ENCODE measurements around the gene KCNK5. TPM values are rescaled to one million over a fixed set of nuclear protein-coding genes. Genes with fewer than 3 reads are reported as not detected.

KCNK5 gene
- total and polyA plus RNA-seq, 4 experiments from 2014 or later = 0.17 to 0.83 (median 0.79) TPM; not detected in 1

DNA sequence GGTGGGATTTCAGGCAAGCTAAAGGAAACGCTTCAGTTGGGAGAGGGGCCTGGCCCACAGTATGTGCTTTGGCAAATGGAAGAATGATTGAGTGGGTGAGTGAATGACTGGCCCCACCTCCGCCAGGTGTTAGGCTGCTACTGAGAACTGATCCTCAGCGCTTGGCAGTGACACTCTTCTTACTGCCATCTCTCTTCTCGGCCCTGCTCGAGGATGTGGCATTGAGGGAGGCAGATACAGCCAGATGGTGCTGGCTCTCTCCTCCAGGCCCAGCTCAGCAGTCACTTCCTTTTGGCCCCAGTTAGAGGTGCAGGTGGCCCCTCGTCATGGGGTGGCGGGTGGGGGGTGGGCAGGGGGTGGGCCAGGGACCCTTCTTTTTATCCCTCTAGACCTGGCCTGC is 38.9 kb upstream of the KCNK5 start:
- no peaks in the 10 kb centered on the region for H3K36me3 Mint-ChIP-seq
- no peaks in the 10 kb centered on the region for H3K9me3 Mint-ChIP-seq
- DNase-seq = no peak
- Histone ChIP-seq H3K9me3 (ENCODE audit: control insufficient read depth in 1 of 2, low read length in 2 of 2) (no peaks in the 10 kb centered on the region), H3K36me3 (ENCODE audit: insufficient read depth, low read length) (no peaks in the 10 kb centered on the region), H3K27ac (ENCODE audit: low read depth, low read length) (no peak overlapping the region), H3K4me1 (ENCODE audit: insufficient read depth, low read length) (no peaks in the 10 kb centered on the region), H3K4me3 (ENCODE audit: low read length in 2 of 2) (no peak overlapping the region), H3K27me3 (ENCODE audit: insufficient read depth, low read length) (no peaks in the 10 kb centered on the region)
- no peak overlapping the region for H3K27ac Mint-ChIP-seq
- intact Hi-C loops (cut with micrococcal nuclease) = no loop called here
- H3K4me3 Mint-ChIP-seq = no peak overlapping the region
- CTCF ChIA-PET (ENCODE audit: partially characterized antibody) = interaction anchor here (0.7 kb wide), 1 partner anchor 12 kb away, joined by 4 read pairs; no protein-coding TSS in a partner anchor
- POLR2A ChIA-PET (ENCODE audit: partially characterized antibody) = no interaction called here
- H3K27me3 Mint-ChIP-seq = peaks cover 3 to 5% of the 10 kb centered on the region in 2 donors
- H3K4me1 Mint-ChIP-seq = peaks cover 0 to 1% (median 0%) of the 10 kb centered on the region in 4 donors

DNA sequence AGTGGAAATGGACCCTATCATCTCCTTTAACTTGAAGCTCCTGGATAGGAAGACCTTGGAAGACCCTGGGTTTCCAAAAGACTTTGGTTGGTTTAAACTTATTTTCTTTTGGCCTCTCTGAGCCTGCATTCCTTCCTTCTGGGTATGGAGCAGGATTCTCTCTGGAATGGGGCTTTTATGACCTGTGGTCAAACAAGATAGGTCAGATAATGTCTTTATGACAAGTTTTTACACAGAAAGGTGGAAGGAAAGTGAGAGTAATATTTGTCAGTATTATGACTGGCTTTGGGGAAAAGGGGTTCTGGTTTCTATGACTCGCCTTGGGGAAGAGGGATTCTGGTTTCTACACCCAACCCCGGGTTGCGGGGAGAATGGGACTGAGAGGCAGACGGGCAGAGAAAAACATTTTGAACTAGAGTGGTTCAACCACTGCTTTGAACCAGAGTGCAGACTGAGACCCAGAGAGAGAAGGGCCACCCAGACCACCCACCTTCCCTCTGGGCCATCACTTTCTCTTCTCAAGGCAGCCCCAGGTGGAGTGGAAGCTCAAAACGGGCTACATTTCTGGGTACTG is 37.6 kb upstream of the KCNK5 start:
- no peaks in the 10 kb centered on the region for H3K9me3 ChIP-seq (ENCODE audit: control insufficient read depth in 1 of 2, low read length in 2 of 2)
- no peak overlapping the region for H3K27ac ChIP-seq (ENCODE audit: low read depth, low read length)
- ChIA-PET CTCF (ENCODE audit: partially characterized antibody) (no interaction called here), POLR2A (ENCODE audit: partially characterized antibody) (no interaction called here)
- Mint-ChIP-seq H3K9me3 (no peaks in the 10 kb centered on the region), H3K27ac (no peak overlapping the region), H3K4me1 (peaks cover 0 to 1% (median 0%) of the 10 kb centered on the region in 4 donors), H3K27me3 (peaks cover 5% of the 10 kb centered on the region in 2 donors), H3K36me3 (no peaks in the 10 kb centered on the region), H3K4me3 (no peak overlapping the region)
- no peaks in the 10 kb centered on the region for H3K36me3 ChIP-seq (ENCODE audit: insufficient read depth, low read length)
- no peak overlapping the region for H3K4me3 ChIP-seq (ENCODE audit: low read length in 2 of 2)
- intact Hi-C loops (cut with micrococcal nuclease) = no loop called here
- H3K27me3 ChIP-seq (ENCODE audit: insufficient read depth, low read length) = no peaks in the 10 kb centered on the region
- no peak for DNase-seq
- H3K4me1 ChIP-seq (ENCODE audit: insufficient read depth, low read length) = no peaks in the 10 kb centered on the region

DNA sequence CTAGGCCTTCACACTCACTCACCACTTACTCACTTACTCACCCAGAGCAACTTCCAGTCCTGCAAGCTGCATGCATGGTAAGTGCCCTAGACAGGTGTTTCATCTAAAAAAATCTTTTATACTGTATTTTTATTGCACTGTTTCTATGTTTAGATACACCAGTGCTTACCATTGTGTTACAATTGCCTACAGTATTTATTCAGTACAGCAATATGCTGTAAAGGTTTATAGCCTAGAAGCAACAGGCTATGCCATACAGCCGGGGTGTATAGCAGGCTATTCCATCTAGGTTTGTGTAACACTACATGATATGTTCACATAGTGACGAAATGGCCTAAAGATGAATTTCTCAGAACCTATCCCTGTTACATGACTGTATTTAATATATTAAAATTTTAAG is 37.1 kb upstream of the KCNK5 start:
- peaks cover 0 to 1% (median 0%) of the 10 kb centered on the region in 4 donors for H3K4me1 Mint-ChIP-seq

DNA sequence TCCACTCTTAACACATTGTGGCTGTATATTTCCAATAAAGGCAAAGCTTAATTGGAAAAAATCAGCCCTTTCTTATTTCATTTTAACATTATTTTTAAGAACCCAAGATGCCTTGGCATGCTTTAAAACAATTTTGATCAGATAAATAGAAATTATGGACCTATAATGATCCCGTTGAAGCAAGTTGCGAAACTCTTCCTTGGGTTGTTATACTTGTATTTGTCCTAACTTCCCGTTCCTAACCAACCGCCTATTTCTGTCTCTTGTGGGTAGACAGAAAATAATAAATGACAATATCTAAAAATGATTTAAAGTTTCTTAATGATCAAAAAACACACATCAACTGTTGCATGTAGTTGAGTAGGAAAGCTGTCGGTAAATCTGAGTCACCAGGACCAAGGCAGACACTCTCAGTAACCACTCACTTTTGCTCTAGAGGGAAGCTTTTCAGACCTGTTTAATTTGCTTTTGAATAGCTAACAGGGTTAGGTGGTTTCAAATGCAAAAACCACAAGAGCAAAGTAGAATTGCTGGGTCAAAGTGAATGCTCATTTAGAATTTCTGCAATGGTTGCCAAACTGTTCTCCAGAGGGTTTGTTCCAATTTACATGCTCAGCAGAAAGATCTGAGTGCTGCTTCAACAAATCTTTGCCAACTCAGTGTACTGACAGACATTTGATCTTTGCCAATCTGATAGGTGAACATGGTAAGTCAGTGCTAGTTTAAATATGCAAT is 34.2 kb upstream of the KCNK5 start:
- no peak overlapping the region for H3K27ac Mint-ChIP-seq
- Histone ChIP-seq H3K36me3 (ENCODE audit: insufficient read depth, low read length) (no peaks in the 10 kb centered on the region), H3K27me3 (ENCODE audit: insufficient read depth, low read length) (peaks cover 4% of the 10 kb centered on the region), H3K4me1 (ENCODE audit: insufficient read depth, low read length) (no peaks in the 10 kb centered on the region), H3K27ac (ENCODE audit: low read depth, low read length) (no peak overlapping the region), H3K9me3 (ENCODE audit: control insufficient read depth in 1 of 2, low read length in 2 of 2) (no peaks in the 10 kb centered on the region), H3K4me3 (ENCODE audit: low read length in 2 of 2) (no peak overlapping the region)
- H3K4me3 Mint-ChIP-seq = no peak overlapping the region
- intact Hi-C loops (cut with micrococcal nuclease) = no loop called here
- DNase-seq = no peak
- no peaks in the 10 kb centered on the region for H3K9me3 Mint-ChIP-seq
- peaks cover 0 to 1% (median 0%) of the 10 kb centered on the region in 4 donors for H3K4me1 Mint-ChIP-seq
- H3K36me3 Mint-ChIP-seq = no peaks in the 10 kb centered on the region
- CTCF ChIA-PET (ENCODE audit: partially characterized antibody) = interaction anchor here (0.8 to 1.3 kb wide), 2 partner anchors 96 to 97 kb away, joined by 3 read pairs; no protein-coding TSS in a partner anchor
- POLR2A ChIA-PET (ENCODE audit: partially characterized antibody) = no interaction called here
- H3K27me3 Mint-ChIP-seq = peaks cover 9 to 21% of the 10 kb centered on the region in 2 donors

More for the DNA sequence above, 37.1 kb upstream of the KCNK5 start:
- no peaks in the 10 kb centered on the region for H3K4me1 ChIP-seq (ENCODE audit: insufficient read depth, low read length)
- Mint-ChIP-seq H3K9me3 (no peaks in the 10 kb centered on the region), H3K27ac (no peak overlapping the region), H3K4me3 (no peak overlapping the region), H3K27me3 (peaks cover 6 to 8% of the 10 kb centered on the region in 2 donors), H3K36me3 (no peaks in the 10 kb centered on the region)
- no peaks in the 10 kb centered on the region for H3K36me3 ChIP-seq (ENCODE audit: insufficient read depth, low read length)
- ChIA-PET CTCF (ENCODE audit: partially characterized antibody) (no interaction called here), POLR2A (ENCODE audit: partially characterized antibody) (no interaction called here)
- no peaks in the 10 kb centered on the region for H3K27me3 ChIP-seq (ENCODE audit: insufficient read depth, low read length)
- no peak for DNase-seq
- no peaks in the 10 kb centered on the region for H3K9me3 ChIP-seq (ENCODE audit: control insufficient read depth in 1 of 2, low read length in 2 of 2)
- intact Hi-C loops (cut with micrococcal nuclease) = no loop called here
- no peak overlapping the region for H3K4me3 ChIP-seq (ENCODE audit: low read length in 2 of 2)
- no peak overlapping the region for H3K27ac ChIP-seq (ENCODE audit: low read depth, low read length)

DNA sequence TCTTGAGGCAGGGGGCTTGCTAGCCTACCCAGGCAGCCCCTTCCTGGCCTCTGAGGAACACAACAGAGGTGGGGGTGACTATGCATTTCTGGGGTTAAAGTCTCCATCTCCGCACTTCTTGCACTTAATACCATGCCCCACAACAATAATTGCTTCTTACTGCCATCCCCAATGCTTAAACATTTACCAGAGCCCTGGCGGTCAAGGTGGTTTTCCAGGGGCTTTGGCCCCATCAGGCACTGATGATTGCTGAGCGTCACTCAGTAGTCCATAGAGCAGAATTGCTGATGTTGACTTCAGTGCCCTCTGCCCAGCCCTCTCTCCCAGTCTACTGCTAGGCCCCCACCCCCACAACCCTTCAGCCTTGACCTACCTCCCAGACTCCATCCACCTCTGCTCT is 32.5 kb upstream of the KCNK5 start:
- Mint-ChIP-seq H3K4me3 (no peak overlapping the region), H3K36me3 (no peaks in the 10 kb centered on the region), H3K27ac (no peak overlapping the region), H3K9me3 (no peaks in the 10 kb centered on the region), H3K4me1 (peaks cover 0 to 1% (median 0%) of the 10 kb centered on the region in 4 donors), H3K27me3 (peaks cover 9 to 24% of the 10 kb centered on the region in 2 donors)
- H3K4me1 ChIP-seq (ENCODE audit: insufficient read depth, low read length) = no peaks in the 10 kb centered on the region
- H3K27ac ChIP-seq (ENCODE audit: low read depth, low read length) = no peak overlapping the region
- H3K36me3 ChIP-seq (ENCODE audit: insufficient read depth, low read length) = no peaks in the 10 kb centered on the region
- H3K4me3 ChIP-seq (ENCODE audit: low read length in 2 of 2) = no peak overlapping the region
- ChIA-PET POLR2A (ENCODE audit: partially characterized antibody) (no interaction called here), CTCF (ENCODE audit: partially characterized antibody) (no interaction called here)
- DNase-seq = no peak
- H3K27me3 ChIP-seq (ENCODE audit: insufficient read depth, low read length) = peaks cover 4% of the 10 kb centered on the region
- H3K9me3 ChIP-seq (ENCODE audit: control insufficient read depth in 1 of 2, low read length in 2 of 2) = no peaks in the 10 kb centered on the region
- intact Hi-C loops (cut with micrococcal nuclease) = no loop called here

DNA sequence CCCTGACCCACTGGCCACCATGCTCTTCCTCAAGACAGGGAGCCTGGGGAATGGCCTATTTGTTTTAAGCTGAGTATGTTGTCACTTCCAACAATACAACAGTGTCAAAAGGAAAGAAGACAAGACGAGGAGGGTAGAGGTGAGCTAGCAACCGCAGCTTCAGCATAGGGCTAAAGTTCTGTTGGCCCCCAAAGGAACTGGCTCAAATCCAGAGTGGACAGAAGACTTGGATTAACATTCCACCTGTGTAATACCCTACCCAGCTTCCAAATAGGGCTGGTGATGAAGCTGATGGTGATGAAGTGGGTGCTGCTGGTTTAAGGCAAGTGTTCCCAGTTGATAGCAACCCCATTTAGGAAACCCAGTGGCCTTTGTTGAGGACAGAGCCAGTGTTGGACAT is 31.7 kb upstream of the KCNK5 start:
- H3K4me1 Mint-ChIP-seq = peaks cover 0 to 1% (median 0%) of the 10 kb centered on the region in 4 donors

DNA sequence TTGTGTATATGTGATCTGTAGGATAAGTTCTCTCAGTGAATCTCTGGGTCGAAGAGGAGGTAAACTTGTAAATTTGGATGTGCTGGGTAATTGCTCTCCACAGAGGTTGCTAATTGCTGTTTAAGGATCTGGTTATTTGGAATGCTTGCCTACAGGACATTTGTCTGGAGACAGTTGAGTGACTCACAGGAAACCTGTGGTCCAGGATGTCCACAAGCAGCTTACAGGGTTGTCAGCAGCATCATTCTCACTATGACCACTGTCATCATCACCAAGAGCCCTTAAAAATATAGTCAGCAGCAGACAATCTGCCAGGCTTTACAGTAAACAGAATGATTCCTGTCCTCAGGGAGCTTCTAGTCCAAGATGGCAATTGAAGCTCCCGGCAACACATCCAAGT is 31.2 kb upstream of the KCNK5 start:
- peaks cover 9 to 29% of the 10 kb centered on the region in 2 donors for H3K27me3 Mint-ChIP-seq
- H3K36me3 Mint-ChIP-seq = no peaks in the 10 kb centered on the region
- H3K4me1 ChIP-seq (ENCODE audit: insufficient read depth, low read length) = no peaks in the 10 kb centered on the region
- H3K36me3 ChIP-seq (ENCODE audit: insufficient read depth, low read length) = no peaks in the 10 kb centered on the region
- H3K4me3 ChIP-seq (ENCODE audit: low read length in 2 of 2) = no peak overlapping the region
- H3K27ac Mint-ChIP-seq = no peak overlapping the region
- H3K27ac ChIP-seq (ENCODE audit: low read depth, low read length) = no peak overlapping the region
- intact Hi-C loops (cut with micrococcal nuclease) = no loop called here
- no peaks in the 10 kb centered on the region for H3K9me3 ChIP-seq (ENCODE audit: control insufficient read depth in 1 of 2, low read length in 2 of 2)
- CTCF ChIA-PET (ENCODE audit: partially characterized antibody) = interaction anchor here (1.3 kb wide), 1 partner anchor 42 kb away, joined by 3 read pairs; no protein-coding TSS in a partner anchor
- H3K4me1 Mint-ChIP-seq = peaks cover 0 to 1% (median 0%) of the 10 kb centered on the region in 4 donors
- POLR2A ChIA-PET (ENCODE audit: partially characterized antibody) = no interaction called here
- H3K4me3 Mint-ChIP-seq = no peak overlapping the region
- DNase-seq = no peak
- H3K9me3 Mint-ChIP-seq = peaks cover 0 to 2% (median 0%) of the 10 kb centered on the region in 8 donors
- peaks cover 4% of the 10 kb centered on the region for H3K27me3 ChIP-seq (ENCODE audit: insufficient read depth, low read length)

More for the DNA sequence above, 31.7 kb upstream of the KCNK5 start:
- CTCF ChIA-PET (ENCODE audit: partially characterized antibody) = interaction anchor here (1.3 kb wide), 1 partner anchor 42 kb away, joined by 3 read pairs; no protein-coding TSS in a partner anchor
- H3K36me3 ChIP-seq (ENCODE audit: insufficient read depth, low read length) = no peaks in the 10 kb centered on the region
- H3K4me1 ChIP-seq (ENCODE audit: insufficient read depth, low read length) = no peaks in the 10 kb centered on the region
- intact Hi-C loops (cut with micrococcal nuclease) = no loop called here
- no peak overlapping the region for H3K27ac Mint-ChIP-seq
- H3K4me3 ChIP-seq (ENCODE audit: low read length in 2 of 2) = no peak overlapping the region
- H3K9me3 ChIP-seq (ENCODE audit: control insufficient read depth in 1 of 2, low read length in 2 of 2) = no peaks in the 10 kb centered on the region
- no peaks in the 10 kb centered on the region for H3K36me3 Mint-ChIP-seq
- H3K9me3 Mint-ChIP-seq = peaks cover 0 to 2% (median 0%) of the 10 kb centered on the region in 8 donors
- H3K4me3 Mint-ChIP-seq = no peak overlapping the region
- no peak for DNase-seq
- no peak overlapping the region for H3K27ac ChIP-seq (ENCODE audit: low read depth, low read length)
- H3K27me3 ChIP-seq (ENCODE audit: insufficient read depth, low read length) = peaks cover 4% of the 10 kb centered on the region
- peaks cover 9 to 29% of the 10 kb centered on the region in 2 donors for H3K27me3 Mint-ChIP-seq
- POLR2A ChIA-PET (ENCODE audit: partially characterized antibody) = no interaction called here
